PFSK-1 (cell line): ENCODE data around the gene CCDC12.

Experiments used
- FOXP2 ChIP-seq: optimal IDR thresholded peaks from 2 replicates; pipeline ENCODE3; 2011; ENCODE audit warnings: borderline replicate concordance, control low read depth, inconsistent platforms; ENCODE audit not compliant: insufficient read depth; ENCODE audit errors: extremely low read length, extremely low read depth
- POLR2AphosphoS5 ChIP-seq: IDR thresholded peaks from 2 replicates; pipeline ENCODE4 v1.6.1; 2012; ENCODE audit warnings: low read depth, mild to moderate bottlenecking, control low read depth, low read length, moderate library complexity
- SIN3A ChIP-seq: IDR thresholded peaks from 2 replicates; pipeline ENCODE4 v1.6.1; 2012; ENCODE audit warnings: mild to moderate bottlenecking, low read length, moderate library complexity, borderline replicate concordance; ENCODE audit not compliant: insufficient read depth
- TAF1 ChIP-seq: IDR thresholded peaks from 2 replicates; pipeline ENCODE4 v1.6.1; 2012; ENCODE audit warnings: low read length, control low read depth, borderline replicate concordance; ENCODE audit not compliant: insufficient read depth
- TF ChIP-seq, protein P1 (sequence below), 2 experiments: IDR thresholded peaks; 2 replicates each; pipeline versions ENCODE4 v1.6.1 to v1.8.0; 2011 to 2012; ENCODE audit warnings: low read depth in 2 of 2, low read length in 2 of 2, control low read depth in 1 of 2, inconsistent platforms in 1 of 2, mild to moderate bottlenecking in 1 of 2, moderate library complexity in 1 of 2; ENCODE audit not compliant: insufficient read depth in 1 of 2

The CCDC12 gene

DNA sequence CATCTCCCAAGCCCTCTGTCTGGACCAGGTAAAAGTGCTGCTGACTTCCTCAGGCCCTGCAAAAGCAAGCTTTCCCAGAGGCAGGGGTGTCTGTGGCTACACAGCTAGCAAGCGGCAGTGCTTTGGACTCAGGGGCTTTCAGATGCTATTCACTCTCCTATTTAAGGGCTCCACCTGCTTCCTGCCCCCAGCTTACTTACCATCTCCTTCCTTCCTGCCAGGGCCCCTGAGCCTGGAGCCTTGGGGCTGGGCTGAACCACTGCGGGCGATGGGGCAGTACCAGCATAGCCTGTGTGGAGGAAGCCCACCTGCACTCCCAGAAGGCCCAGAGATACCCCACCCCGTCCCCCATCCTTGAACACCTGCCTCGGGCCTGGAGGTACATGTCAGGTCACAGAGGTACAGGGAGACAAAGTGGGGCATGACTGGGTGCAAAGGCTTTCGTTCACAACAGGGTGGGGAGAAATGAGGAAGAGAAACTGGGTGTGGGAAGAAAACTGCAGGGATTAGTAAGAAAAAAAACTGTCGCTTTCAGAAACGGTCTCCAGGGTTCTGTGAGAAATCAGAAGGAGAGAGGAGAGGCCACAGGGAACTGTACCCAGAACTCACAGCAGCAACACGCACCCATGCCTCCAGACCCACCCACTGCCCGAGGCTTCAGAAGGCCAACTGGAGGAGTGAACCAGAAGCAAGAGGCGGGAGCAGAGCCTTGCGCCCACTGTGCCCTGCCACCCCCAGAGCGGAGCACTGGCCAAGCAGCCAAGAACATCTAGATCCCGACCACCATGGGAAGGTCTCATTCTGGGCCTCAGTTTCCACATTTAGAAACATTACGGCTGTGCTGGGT lies 49.5 kb downstream of the CCDC12 start:
- TF ChIP-seq FOXP2 = no peak
- TF ChIP-seq SIN3A = no peak
- TF ChIP-seq TAF1 = no peak
- no peak for TF ChIP-seq POLR2AphosphoS5
- TF ChIP-seq, protein P1, sequence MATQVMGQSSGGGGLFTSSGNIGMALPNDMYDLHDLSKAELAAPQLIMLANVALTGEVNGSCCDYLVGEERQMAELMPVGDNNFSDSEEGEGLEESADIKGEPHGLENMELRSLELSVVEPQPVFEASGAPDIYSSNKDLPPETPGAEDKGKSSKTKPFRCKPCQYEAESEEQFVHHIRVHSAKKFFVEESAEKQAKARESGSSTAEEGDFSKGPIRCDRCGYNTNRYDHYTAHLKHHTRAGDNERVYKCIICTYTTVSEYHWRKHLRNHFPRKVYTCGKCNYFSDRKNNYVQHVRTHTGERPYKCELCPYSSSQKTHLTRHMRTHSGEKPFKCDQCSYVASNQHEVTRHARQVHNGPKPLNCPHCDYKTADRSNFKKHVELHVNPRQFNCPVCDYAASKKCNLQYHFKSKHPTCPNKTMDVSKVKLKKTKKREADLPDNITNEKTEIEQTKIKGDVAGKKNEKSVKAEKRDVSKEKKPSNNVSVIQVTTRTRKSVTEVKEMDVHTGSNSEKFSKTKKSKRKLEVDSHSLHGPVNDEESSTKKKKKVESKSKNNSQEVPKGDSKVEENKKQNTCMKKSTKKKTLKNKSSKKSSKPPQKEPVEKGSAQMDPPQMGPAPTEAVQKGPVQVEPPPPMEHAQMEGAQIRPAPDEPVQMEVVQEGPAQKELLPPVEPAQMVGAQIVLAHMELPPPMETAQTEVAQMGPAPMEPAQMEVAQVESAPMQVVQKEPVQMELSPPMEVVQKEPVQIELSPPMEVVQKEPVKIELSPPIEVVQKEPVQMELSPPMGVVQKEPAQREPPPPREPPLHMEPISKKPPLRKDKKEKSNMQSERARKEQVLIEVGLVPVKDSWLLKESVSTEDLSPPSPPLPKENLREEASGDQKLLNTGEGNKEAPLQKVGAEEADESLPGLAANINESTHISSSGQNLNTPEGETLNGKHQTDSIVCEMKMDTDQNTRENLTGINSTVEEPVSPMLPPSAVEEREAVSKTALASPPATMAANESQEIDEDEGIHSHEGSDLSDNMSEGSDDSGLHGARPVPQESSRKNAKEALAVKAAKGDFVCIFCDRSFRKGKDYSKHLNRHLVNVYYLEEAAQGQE (IDR thresholded peaks at IDR 0.05; ENCODE audit: insufficient read depth in 1 of 2, low read depth in 2 of 2, low read length in 2 of 2) = no peak

DNA sequence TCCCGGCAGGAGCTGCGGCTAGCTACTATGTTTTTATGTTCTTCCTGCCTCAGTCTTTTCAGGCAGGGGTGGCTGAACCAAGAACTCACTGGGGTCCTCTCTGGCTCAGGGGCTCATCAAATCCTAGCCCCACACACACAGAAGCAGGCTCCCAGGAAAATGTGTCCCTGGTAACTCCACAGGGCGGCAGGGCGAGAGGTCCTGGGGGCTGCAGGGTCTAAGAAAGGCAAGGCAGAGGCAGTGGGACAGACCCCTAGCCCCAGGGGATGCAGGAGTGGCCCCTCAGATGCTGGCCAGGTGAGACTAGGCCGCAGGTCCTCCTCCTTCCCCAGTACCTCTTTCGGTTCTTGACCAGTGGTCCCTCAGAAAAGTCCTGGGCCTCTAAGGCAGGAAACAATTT lies 50.1 kb downstream of the CCDC12 start:
- TF ChIP-seq FOXP2 = no peak
- TF ChIP-seq, protein P1 (IDR thresholded peaks at IDR 0.05; ENCODE audit: insufficient read depth in 1 of 2, low read depth in 2 of 2, low read length in 2 of 2) = no peak

DNA sequence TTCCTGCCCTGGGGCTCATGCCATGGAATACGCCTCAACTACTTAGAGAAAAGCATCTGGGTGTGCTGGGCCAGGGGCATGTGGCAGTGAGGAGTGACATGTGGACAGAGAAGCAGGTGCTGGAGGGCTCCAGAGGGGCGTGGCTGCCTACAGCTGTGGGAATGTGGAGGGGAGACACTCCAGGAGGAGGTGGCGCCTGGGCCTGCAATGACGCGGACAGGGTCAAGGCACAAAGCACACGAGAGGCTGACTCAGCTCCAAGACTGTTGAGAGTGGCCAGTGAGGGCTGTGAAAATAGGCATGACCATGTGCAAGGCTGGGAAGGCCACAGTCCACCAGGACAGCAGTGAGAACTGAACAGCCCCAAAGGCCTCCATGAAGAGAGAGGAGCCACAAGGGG lies 50.5 kb downstream of the CCDC12 start:
- TF ChIP-seq TAF1 (no peak), POLR2AphosphoS5 (no peak), FOXP2 (no peak), SIN3A (no peak)
- TF ChIP-seq, protein P1 (IDR thresholded peaks at IDR 0.05; ENCODE audit: insufficient read depth in 1 of 2, low read depth in 2 of 2, low read length in 2 of 2) = no peak

DNA sequence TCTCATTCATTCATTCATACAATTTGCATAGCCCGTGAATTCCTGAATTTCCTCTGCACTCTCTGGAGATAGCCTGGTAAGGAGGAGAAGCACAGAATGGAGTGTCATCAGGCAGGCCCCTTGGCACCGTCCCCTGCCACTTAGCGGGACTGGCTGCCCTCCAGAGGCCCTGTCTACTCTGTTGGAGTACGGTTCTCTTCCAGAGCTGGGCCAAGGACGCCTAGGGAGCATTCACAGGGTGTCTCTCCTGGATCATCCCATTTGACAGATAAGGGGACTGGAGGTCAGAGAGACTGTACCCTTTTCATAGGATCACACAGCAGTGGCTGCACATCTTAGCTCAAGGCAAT lies 51.0 kb downstream of the CCDC12 start:
- TF ChIP-seq TAF1 (no peak), FOXP2 (no peak), SIN3A (no peak), POLR2AphosphoS5 (no peak)
- TF ChIP-seq, protein P1 (IDR thresholded peaks at IDR 0.05; ENCODE audit: insufficient read depth in 1 of 2, low read depth in 2 of 2, low read length in 2 of 2) = no peak

DNA sequence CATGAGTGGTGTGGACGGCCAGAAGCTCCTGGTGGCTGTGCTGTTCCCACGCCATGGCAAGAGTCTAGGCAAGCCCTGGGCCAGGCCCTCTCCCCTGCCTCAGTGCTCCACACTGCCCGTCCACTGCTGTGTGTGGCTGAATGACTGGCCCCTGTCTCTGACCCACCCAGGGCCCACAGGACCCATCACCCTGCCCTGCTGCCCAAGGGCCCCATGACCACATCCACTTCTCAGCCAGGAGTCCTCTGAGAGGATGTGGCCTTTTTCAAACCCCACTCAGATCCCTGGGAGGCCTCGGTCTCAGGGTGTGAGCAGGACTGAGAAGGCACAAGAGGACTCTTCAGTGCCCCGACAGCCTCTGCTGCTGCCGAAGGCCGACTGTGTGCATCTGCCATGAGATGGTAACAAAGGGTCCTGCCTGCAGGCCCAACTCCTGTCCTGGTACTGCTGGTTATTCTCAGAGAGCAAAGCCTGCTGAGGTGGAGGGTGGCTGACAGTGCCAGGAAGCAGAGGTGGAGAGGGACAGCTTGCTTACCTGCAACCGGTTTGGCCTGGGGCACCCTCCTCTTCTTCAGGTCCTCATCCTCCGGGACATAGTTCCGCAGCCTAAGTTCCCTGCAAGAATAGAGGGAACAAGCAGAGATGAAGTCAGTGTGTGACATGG lies 51.5 kb downstream of the CCDC12 start:
- TF ChIP-seq FOXP2 = no peak
- no peak for TF ChIP-seq POLR2AphosphoS5
- TF ChIP-seq TAF1 = no peak
- TF ChIP-seq, protein P1 (IDR thresholded peaks at IDR 0.05; ENCODE audit: insufficient read depth in 1 of 2, low read depth in 2 of 2, low read length in 2 of 2) = no peak
- no peak for TF ChIP-seq SIN3A
